Caco-2 (cell line): ENCODE results near the gene HEPACAM. TPM values are rescaled to one million over a fixed set of nuclear protein-coding genes. Genes with fewer than 3 reads are reported as not detected.

Source experiments
- BruUV-seq: library from RNA; stranded (reverse); fragments of 400-500 nt; replicated peaks from 2 replicates; lab custom pipeline; 2021; lab: Mats Ljungman, UMichigan
- CTCF ChIA-PET: fragments of 300-600 bp; sonication (Branson Sonifier 250); formaldehyde crosslinking; loops from one replicate; lab custom pipeline; 2022; ENCODE audit warnings: antibody characterized with exemption; lab: Charles Lee
- POLR2A ChIA-PET: fragments of 300-600 bp; sonication (Branson Sonifier 250); formaldehyde crosslinking; loops from one replicate; lab custom pipeline; 2022; ENCODE audit warnings: antibody characterized with exemption; lab: Charles Lee
- DNase-seq, 2 experiments: peaks; one replicate each; pipeline versions ENCODE4 v3.0.0 to v3.0.0-alpha.2; 2020 to 2022
- H3K27me3 ChIP-seq: replicated peaks from 2 replicates; pipeline ENCODE4 v1.6.0; 2011; ENCODE audit warnings: low read length; ENCODE audit not compliant: control insufficient read depth, insufficient read depth
- H3K36me3 ChIP-seq: 2 replicates; pipeline ENCODE4 v1.5.1; 2011; ENCODE audit warnings: low read length; ENCODE audit not compliant: control insufficient read depth, insufficient read depth
- H3K4me1 ChIP-seq: fragments of 250-450 bp; sonication (Bioruptor Pico); 2 replicates; pipeline ENCODE4 v1.5.1; 2020; ENCODE audit warnings: mild to moderate bottlenecking
- H3K4me3 ChIP-seq: 2 replicates; pipeline ENCODE4 v1.5.1; 2011; ENCODE audit warnings: low read depth, mild to moderate bottlenecking, control low read depth, low read length
- H3K9me3 ChIP-seq: fragments of 250-450 bp; sonication (Bioruptor Pico); 2 replicates; pipeline ENCODE4 v1.5.1; 2020; ENCODE audit warnings: mild to moderate bottlenecking, moderate library complexity
- H3K27ac Mint-ChIP-seq: one replicate; pipeline ENCODE4 v1.8.0; 2022; ENCODE audit warnings: mixed read lengths; ENCODE audit not compliant: unreplicated experiment
- H3K27me3 Mint-ChIP-seq: one replicate; pipeline ENCODE4 v1.8.0; 2022; ENCODE audit warnings: mixed read lengths; ENCODE audit not compliant: insufficient read depth, unreplicated experiment
- H3K36me3 Mint-ChIP-seq: one replicate; pipeline ENCODE4 v1.8.0; 2022; ENCODE audit warnings: mild to moderate bottlenecking, mixed read lengths; ENCODE audit not compliant: insufficient read depth, unreplicated experiment
- H3K4me1 Mint-ChIP-seq: one replicate; pipeline ENCODE4 v1.8.0; 2022; ENCODE audit warnings: low read depth, mixed read lengths; ENCODE audit not compliant: unreplicated experiment
- H3K4me3 Mint-ChIP-seq: one replicate; pipeline ENCODE4 v1.8.0; 2022; ENCODE audit warnings: mild to moderate bottlenecking, moderate library complexity, mixed read lengths; ENCODE audit not compliant: unreplicated experiment
- H3K9me3 Mint-ChIP-seq: one replicate; pipeline ENCODE4 v1.8.0; 2022; ENCODE audit warnings: mixed read lengths; ENCODE audit not compliant: unreplicated experiment
- intact Hi-C: fragments of 100-400 bp; cut with micrococcal nuclease; formaldehyde crosslinking; loops from one replicate; pipeline ENCODE4 v1.10.0; 2022; ENCODE audit not compliant: unreplicated experiment
- total RNA-seq: library from RNA; stranded (reverse); gene quantifications from 2 replicates; pipeline ENCODE4 v1.2.3, GENCODE V29; 2022
- TF ChIP-seq, protein P1 (sequence below), 2 experiments: fragments of 200-600 bp in 1 of 2; IDR thresholded peaks; 1 replicate in 1 of 2; 2 replicates in 1 of 2; pipeline versions ENCODE4 v1.5.1 to v1.8.0; 2011 to 2022; ENCODE audit warnings: antibody characterized with exemption in 1 of 2, control low read depth in 1 of 2, inconsistent platforms in 1 of 2, low read depth in 1 of 2, low read length in 1 of 2, mild to moderate bottlenecking in 1 of 2, moderate library complexity in 1 of 2; ENCODE audit not compliant: insufficient read depth in 1 of 2, severe bottlenecking in 1 of 2, unreplicated experiment in 1 of 2

The HEPACAM gene
- total RNA-seq, 1 experiment from 2014 or later, result 0.11 TPM

- BruUV-seq, result no TSS peak
- intact Hi-C loops, result no loop called here
- Mint-ChIP-seq H3K27me3 (peaks cover 23% of the 10 kb centered on the region), H3K27ac (no peak overlapping the region), H3K4me3 (no peak overlapping the region), H3K4me1 (no peaks in the 10 kb centered on the region), H3K36me3 (no peaks in the 10 kb centered on the region), H3K9me3 (no peaks in the 10 kb centered on the region)
- no peaks in the 10 kb centered on the region for H3K4me1 ChIP-seq
- H3K4me3 ChIP-seq, result no peak overlapping the region
- H3K27me3 ChIP-seq, result peaks cover 5% of the 10 kb centered on the region
- DNase-seq, result no peak
- TF ChIP-seq, protein P1, sequence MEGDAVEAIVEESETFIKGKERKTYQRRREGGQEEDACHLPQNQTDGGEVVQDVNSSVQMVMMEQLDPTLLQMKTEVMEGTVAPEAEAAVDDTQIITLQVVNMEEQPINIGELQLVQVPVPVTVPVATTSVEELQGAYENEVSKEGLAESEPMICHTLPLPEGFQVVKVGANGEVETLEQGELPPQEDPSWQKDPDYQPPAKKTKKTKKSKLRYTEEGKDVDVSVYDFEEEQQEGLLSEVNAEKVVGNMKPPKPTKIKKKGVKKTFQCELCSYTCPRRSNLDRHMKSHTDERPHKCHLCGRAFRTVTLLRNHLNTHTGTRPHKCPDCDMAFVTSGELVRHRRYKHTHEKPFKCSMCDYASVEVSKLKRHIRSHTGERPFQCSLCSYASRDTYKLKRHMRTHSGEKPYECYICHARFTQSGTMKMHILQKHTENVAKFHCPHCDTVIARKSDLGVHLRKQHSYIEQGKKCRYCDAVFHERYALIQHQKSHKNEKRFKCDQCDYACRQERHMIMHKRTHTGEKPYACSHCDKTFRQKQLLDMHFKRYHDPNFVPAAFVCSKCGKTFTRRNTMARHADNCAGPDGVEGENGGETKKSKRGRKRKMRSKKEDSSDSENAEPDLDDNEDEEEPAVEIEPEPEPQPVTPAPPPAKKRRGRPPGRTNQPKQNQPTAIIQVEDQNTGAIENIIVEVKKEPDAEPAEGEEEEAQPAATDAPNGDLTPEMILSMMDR (IDR thresholded peaks at IDR 0.05; ENCODE audit: insufficient read depth in 1 of 2, low read depth in 1 of 2, low read length in 1 of 2, severe bottlenecking in 1 of 2, unreplicated experiment in 1 of 2), result no peak
- CTCF ChIA-PET, result interaction anchor here (0.5 to 1.7 kb wide), 2 partner anchors 15 to 217 kb away, joined by 3 to 10 read pairs; partner anchors contain the start of gene SPA17
- H3K36me3 ChIP-seq, result no peaks in the 10 kb centered on the region
- no peaks in the 10 kb centered on the region for H3K9me3 ChIP-seq
- POLR2A ChIA-PET, result no interaction called here
Measured at GRCh38 chr11:124890683-124891372, 45.0 kb downstream of the HEPACAM start.

DNA sequence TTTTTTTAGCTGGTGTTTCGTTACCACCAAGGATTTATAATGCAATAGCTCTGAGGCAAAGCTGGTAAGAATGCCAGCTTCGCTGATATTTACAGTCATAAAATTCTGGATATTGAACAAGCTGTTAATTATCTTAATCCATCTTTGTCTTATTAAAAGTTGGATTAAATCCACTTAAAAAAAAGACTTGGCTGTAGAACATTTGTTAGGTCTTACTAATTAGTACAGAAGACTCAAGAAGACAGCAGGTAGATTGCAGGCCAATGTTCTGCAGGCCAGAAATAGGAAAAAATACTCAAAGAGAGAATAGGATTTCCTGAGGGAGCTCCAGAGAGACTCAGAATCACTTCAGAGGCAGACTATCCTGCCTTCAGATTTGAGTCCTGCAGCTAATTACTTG is 45.7 kb downstream of the HEPACAM start:
- CTCF ChIA-PET, result interaction anchor here (0.5 to 1.7 kb wide), 2 partner anchors 14 to 45 kb away, joined by 3 to 10 read pairs; no protein-coding TSS in a partner anchor

More for the DNA sequence above, 45.7 kb downstream of the HEPACAM start:
- no peaks in the 10 kb centered on the region for H3K36me3 ChIP-seq
- no peaks in the 10 kb centered on the region for H3K4me1 ChIP-seq
- no peaks in the 10 kb centered on the region for H3K36me3 Mint-ChIP-seq
- BruUV-seq, result no TSS peak
- H3K27me3 ChIP-seq, result peaks cover 5% of the 10 kb centered on the region
- H3K9me3 ChIP-seq, result no peaks in the 10 kb centered on the region
- DNase-seq, result no peak
- no peak overlapping the region for H3K4me3 ChIP-seq
- no peaks in the 10 kb centered on the region for H3K4me1 Mint-ChIP-seq
- no peaks in the 10 kb centered on the region for H3K9me3 Mint-ChIP-seq
- intact Hi-C loops, result no loop called here
- TF ChIP-seq, protein P1 (IDR thresholded peaks at IDR 0.05; ENCODE audit: insufficient read depth in 1 of 2, low read depth in 1 of 2, low read length in 1 of 2, severe bottlenecking in 1 of 2, unreplicated experiment in 1 of 2), result no peak
- no peak overlapping the region for H3K4me3 Mint-ChIP-seq
- H3K27me3 Mint-ChIP-seq, result peaks cover 23% of the 10 kb centered on the region
- POLR2A ChIA-PET, result no interaction called here
- H3K27ac Mint-ChIP-seq, result no peak overlapping the region
